Body of pancreas (tissue), 4 donors: Measurements from ENCODE around the gene RTRAF. TPM values are rescaled to one million over a fixed set of nuclear protein-coding genes. Genes with fewer than 3 reads are reported as not detected.

Source experiments
- ATAC-seq: fragments of 150-250 bp; one replicate; pipeline ENCODE4 v1.9.1; 2016
- DNase-seq, 4 donors: peaks; one replicate each; pipeline ENCODE4 v3.0.0-alpha.2; 2019
- H3K27ac ChIP-seq, 4 donors: fragments of 200-600 bp; sonication (generic); 1 replicate in 3 of 4; 2 replicates in 1 of 4; pipeline versions ENCODE4 v1.5.1 to v1.6.1; 2016 to 2019; ENCODE audit warnings: mild to moderate bottlenecking in 1 of 4, mixed read lengths in 1 of 4, moderate library complexity in 1 of 4
- H3K27me3 ChIP-seq, 2 donors: fragments of 200-600 bp; sonication (generic); one replicate each; pipeline ENCODE4 v1.6.0; 2016; ENCODE audit warnings: mild to moderate bottlenecking in 1 of 2
- H3K36me3 ChIP-seq, 2 donors: fragments of 200-600 bp; sonication (generic); replicated peaks in 1 of 2; 2 replicates each; pipeline ENCODE4 v1.5.1; 2016; ENCODE audit warnings: low read depth in 2 of 2; ENCODE audit not compliant: insufficient read depth in 1 of 2
- H3K4me1 ChIP-seq: fragments of 200-600 bp; sonication (generic); one replicate; pipeline ENCODE4 v1.6.0; 2016
- H3K4me3 ChIP-seq, 2 donors: fragments of 200-600 bp; sonication (generic); 1 replicate in 1 of 2; 2 replicates in 1 of 2; pipeline ENCODE4 v1.5.1; 2016 to 2019
- H3K9me3 ChIP-seq, 3 donors: fragments of 200-600 bp; sonication (generic); 1 replicate in 2 of 3; 2 replicates in 1 of 3; pipeline ENCODE4 v1.5.1; 2016
- CTCF ChIP-seq, 7 experiments: fragments of 450-650 bp in 4 of 7; fragments of 200-600 bp in 3 of 7; sonication (generic) in 3 of 7; IDR thresholded peaks; one replicate each; pipeline ENCODE4 v1.5.1; 2016 to 2019; ENCODE audit warnings: antibody characterized with exemption in 7 of 7
- POLR2A ChIP-seq, 3 donors: fragments of 450-650 bp; IDR thresholded peaks; one replicate each; pipeline ENCODE4 v1.6.1; 2016; ENCODE audit warnings: antibody characterized with exemption in 3 of 3, mild to moderate bottlenecking in 2 of 3
- WGBS, 2 donors: methylation state at CpG; one replicate each; pipeline ENCODE4 v1.1.5; 2017; 5-methylcytosine and 5-hydroxymethylcytosine counted together
- intact Hi-C: fragments of 100-400 bp; cut with DNase I; formaldehyde crosslinking; loops from one replicate; pipeline ENCODE4 v1.15.1; 2023
- total RNA-seq, 2 donors: library from RNA; depleted of rRNA; stranded (reverse); fragments of >200 nt; gene quantifications; one replicate each; pipeline ENCODE4 v1.1.0, GENCODE V29; 2016

Gene RTRAF
- total RNA-seq, 2 donors from 2014 or later, result 15.2 to 40.7 TPM

DNA sequence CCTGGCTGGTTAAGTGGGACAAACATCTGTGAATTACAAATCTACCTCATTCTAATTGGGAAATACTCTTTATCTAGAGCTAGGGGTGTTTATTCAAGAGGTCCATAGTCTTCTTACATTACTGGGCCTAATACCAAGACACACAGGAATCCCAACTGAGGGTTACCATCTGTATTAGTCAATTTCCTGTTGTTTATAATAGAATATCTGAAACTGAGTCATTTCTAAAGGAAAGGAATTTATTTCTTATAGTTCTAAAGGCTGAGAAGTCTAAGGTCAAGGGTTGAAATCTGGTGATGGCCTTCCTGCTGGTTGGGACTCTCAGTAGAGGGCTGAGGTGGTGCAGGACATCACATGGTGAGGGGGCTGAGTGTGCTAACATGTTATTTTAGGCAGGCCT is 36.0 kb downstream of the RTRAF start:
- intact Hi-C loops, result no loop called here
- Histone ChIP-seq H3K4me1 (peaks cover 8% of the 10 kb centered on the region), H3K4me3 (no peak overlapping the region), H3K27me3 (no peaks in the 10 kb centered on the region), H3K27ac (peak overlapping the region in 2 of 4 donors; percentile 18 to 23), H3K36me3 (no peaks in the 10 kb centered on the region), H3K9me3 (no peaks in the 10 kb centered on the region)
- no peak for TF ChIP-seq CTCF (IDR thresholded peaks at IDR 0.05)
- no peak for TF ChIP-seq POLR2A (IDR thresholded peaks at IDR 0.05)
- no peak for DNase-seq
- ATAC-seq, result peak; percentile 59

- H3K9me3 ChIP-seq, result no peaks in the 10 kb centered on the region
- H3K27me3 ChIP-seq, result no peaks in the 10 kb centered on the region
- TF ChIP-seq CTCF (IDR thresholded peaks at IDR 0.05), result no peak
- TF ChIP-seq POLR2A (IDR thresholded peaks at IDR 0.05), result no peak
- ATAC-seq (no peak), DNase-seq (no peak)
- intact Hi-C loops, result no loop called here
- no peaks in the 10 kb centered on the region for H3K36me3 ChIP-seq
- H3K4me1 ChIP-seq, result peaks cover 8% of the 10 kb centered on the region
- no peak overlapping the region for H3K27ac ChIP-seq
- WGBS, 2 donors, result 76 to 81% methylated on average over 8 of the region's 8 CpGs
- H3K4me3 ChIP-seq, result no peak overlapping the region
Observed at GRCh38 chr14:52026017-52026660, 36.8 kb downstream of the RTRAF start.

DNA sequence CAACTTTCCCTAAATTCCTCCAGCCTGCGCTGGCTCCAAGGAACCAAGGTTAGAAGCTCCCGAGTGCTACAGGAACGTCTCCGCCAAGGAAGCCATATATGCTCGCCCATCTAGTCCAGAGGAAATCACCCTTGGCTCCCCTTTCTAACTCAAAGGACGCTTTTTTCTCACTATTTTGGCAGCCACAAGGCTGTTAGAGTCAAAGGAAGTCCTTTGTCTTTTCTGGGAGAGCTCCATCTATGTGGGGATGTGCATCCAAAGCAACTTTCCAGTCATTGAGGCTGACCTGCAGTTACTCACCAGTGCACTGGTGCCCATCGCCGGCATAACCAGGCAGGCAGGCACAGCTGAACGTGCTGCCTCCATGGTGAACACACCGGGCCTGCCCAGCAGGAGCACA is 37.6 kb downstream of the RTRAF start:
- no peak for ATAC-seq

GRCh38 chr14:52029881-52030280 is 40.5 kb downstream of the RTRAF start:
- no peaks in the 10 kb centered on the region for H3K27me3 ChIP-seq
- no peaks in the 10 kb centered on the region for H3K36me3 ChIP-seq
- intact Hi-C loops, result no loop called here
- H3K4me3 ChIP-seq, result no peak overlapping the region
- WGBS, 2 donors, result 46 to 61% methylated on average over 1 of the region's 1 CpG
- peaks cover 30% of the 10 kb centered on the region for H3K4me1 ChIP-seq
- DNase-seq (no peak), ATAC-seq (no peak)
- no peak for TF ChIP-seq POLR2A (IDR thresholded peaks at IDR 0.05)
- TF ChIP-seq CTCF (IDR thresholded peaks at IDR 0.05), result no peak
- H3K27ac ChIP-seq, result no peak overlapping the region
- no peaks in the 10 kb centered on the region for H3K9me3 ChIP-seq

More for the DNA sequence above, 37.6 kb downstream of the RTRAF start:
- Histone ChIP-seq H3K9me3 (no peaks in the 10 kb centered on the region), H3K36me3 (no peaks in the 10 kb centered on the region), H3K4me3 (no peak overlapping the region), H3K4me1 (peaks cover 14% of the 10 kb centered on the region), H3K27ac (no peak overlapping the region), H3K27me3 (no peaks in the 10 kb centered on the region)
- TF ChIP-seq POLR2A (IDR thresholded peaks at IDR 0.05) (no peak), CTCF (IDR thresholded peaks at IDR 0.05) (no peak)
- 83 to 89% methylated on average over 10 of the region's 10 CpGs for WGBS, 2 donors
- DNase-seq, result no peak
- intact Hi-C loops, result no loop called here

- Histone ChIP-seq H3K4me3 (no peak overlapping the region), H3K4me1 (peaks cover 22% of the 10 kb centered on the region), H3K9me3 (no peaks in the 10 kb centered on the region), H3K36me3 (no peaks in the 10 kb centered on the region), H3K27ac (peak overlapping the region in 2 of 4 donors; percentile 32 to 53), H3K27me3 (no peaks in the 10 kb centered on the region)
- ATAC-seq (peak; percentile 89), DNase-seq (peak; percentile 63 to 83 (median 74))
- intact Hi-C loops, result no loop called here
- TF ChIP-seq POLR2A (IDR thresholded peaks at IDR 0.05) (no peak), CTCF (IDR thresholded peaks at IDR 0.05) (no peak)
- 42 to 49% methylated on average over 3 of the region's 3 CpGs for WGBS, 2 donors
Observed at GRCh38 chr14:52031781-52032180, 42.4 kb downstream of the RTRAF start.
